BJ (cell line): ENCODE data around the gene SLC30A4. TPM values are rescaled to one million over a fixed set of nuclear protein-coding genes. Genes with fewer than 3 reads are reported as not detected.
"Not testable (repeated sequence)": the region's sequence is repeated elsewhere in the genome, so short reads cannot be mapped to it uniquely, and the experiment has no call there.

Experiments
- CTCF ChIA-PET: fragments of 350-600 bp; formaldehyde crosslinking; extraction: SDS; loops from one replicate; lab custom pipeline; 2021; ENCODE audit warnings: antibody characterized with exemption, inconsistent platforms; lab: Yijun Ruan, JAX
- POLR2A ChIA-PET: fragments of 300-600 bp; sonication (Branson Sonifier 250); formaldehyde crosslinking; extraction: SDS; loops from one replicate; lab custom pipeline; 2021; ENCODE audit warnings: antibody characterized with exemption; lab: Charles Lee
- DNase-seq: peaks from one replicate; pipeline ENCODE4 v3.0.0-alpha.2; 2011; ENCODE audit warnings: low read depth
- H3K27me3 ChIP-seq: 2 replicates; pipeline ENCODE4 v1.6.0; 2011; ENCODE audit warnings: low read length; ENCODE audit not compliant: control insufficient read depth, insufficient read depth
- H3K36me3 ChIP-seq: 2 replicates; pipeline ENCODE4 v1.5.1; 2011; ENCODE audit warnings: low read length; ENCODE audit not compliant: control insufficient read depth, insufficient read depth
- H3K4me3 ChIP-seq: 2 replicates; pipeline ENCODE4 v1.5.1; 2011; ENCODE audit warnings: low read depth, mild to moderate bottlenecking, control low read depth, low read length
- polyA plus RNA-seq: library from polyadenylated mRNA; depleted of rRNA; stranded (reverse); fragments of >200 nt; gene quantifications from 2 replicates; pipeline ENCODE4 v1.2.3, GENCODE V29; 2011
- TF ChIP-seq, protein P1 (sequence below): IDR thresholded peaks from 2 replicates; pipeline ENCODE4 v1.5.1; 2011; ENCODE audit warnings: low read depth, mild to moderate bottlenecking, control low read depth, inconsistent platforms, low read length, moderate library complexity; ENCODE audit not compliant: insufficient read depth

SLC30A4 gene
- polyA plus RNA-seq, 1 experiment, result 5.2 TPM

DNA sequence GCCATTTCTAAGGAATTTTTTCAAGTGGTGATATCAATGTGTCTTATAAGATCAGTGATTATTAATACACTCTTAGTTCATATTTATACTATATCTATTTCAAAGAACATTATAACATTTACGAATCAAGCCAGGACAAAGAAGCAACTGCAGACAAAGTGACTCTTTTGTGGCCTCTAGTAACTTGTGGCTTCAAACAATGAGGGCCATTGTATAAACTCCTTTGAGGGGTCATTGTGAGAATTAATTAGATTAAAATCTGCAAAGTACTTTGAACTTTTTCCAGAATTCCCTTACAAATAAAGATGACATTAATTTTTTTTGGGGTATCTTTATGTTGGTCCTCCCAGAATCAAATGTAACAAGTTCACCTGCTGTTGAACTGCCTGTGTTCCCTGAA is 12.3 kb upstream of the SLC30A4 start:
- H3K27me3 ChIP-seq, result no peaks in the 10 kb centered on the region
- DNase-seq, result no peak
- TF ChIP-seq, protein P1, sequence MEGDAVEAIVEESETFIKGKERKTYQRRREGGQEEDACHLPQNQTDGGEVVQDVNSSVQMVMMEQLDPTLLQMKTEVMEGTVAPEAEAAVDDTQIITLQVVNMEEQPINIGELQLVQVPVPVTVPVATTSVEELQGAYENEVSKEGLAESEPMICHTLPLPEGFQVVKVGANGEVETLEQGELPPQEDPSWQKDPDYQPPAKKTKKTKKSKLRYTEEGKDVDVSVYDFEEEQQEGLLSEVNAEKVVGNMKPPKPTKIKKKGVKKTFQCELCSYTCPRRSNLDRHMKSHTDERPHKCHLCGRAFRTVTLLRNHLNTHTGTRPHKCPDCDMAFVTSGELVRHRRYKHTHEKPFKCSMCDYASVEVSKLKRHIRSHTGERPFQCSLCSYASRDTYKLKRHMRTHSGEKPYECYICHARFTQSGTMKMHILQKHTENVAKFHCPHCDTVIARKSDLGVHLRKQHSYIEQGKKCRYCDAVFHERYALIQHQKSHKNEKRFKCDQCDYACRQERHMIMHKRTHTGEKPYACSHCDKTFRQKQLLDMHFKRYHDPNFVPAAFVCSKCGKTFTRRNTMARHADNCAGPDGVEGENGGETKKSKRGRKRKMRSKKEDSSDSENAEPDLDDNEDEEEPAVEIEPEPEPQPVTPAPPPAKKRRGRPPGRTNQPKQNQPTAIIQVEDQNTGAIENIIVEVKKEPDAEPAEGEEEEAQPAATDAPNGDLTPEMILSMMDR, result no peak
- H3K4me3 ChIP-seq, result no peak overlapping the region
- H3K36me3 ChIP-seq, result no peaks in the 10 kb centered on the region
- POLR2A ChIA-PET, result no interaction called here
- CTCF ChIA-PET, result no interaction called here

DNA sequence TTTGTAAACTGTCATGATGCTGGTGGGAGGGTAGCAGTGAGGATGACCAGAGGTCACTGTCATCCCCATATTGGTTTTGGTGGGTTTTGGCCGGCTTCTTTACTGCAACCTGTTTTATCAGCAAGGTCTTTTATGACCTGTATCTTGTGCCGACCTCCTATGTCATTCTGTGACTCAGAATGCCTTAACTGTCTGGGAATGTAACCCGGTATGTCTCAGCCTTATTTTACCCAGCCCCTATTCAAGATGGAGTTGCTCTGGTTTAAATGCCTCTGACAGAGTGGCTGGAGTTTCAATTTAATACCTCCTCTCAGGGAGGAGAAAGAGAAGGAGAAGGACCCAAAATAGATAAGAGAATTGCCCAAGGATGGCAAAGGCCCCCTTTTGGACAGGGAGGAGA is 10.3 kb upstream of the SLC30A4 start:
- H3K27me3 ChIP-seq, DNase-seq, POLR2A ChIA-PET, CTCF ChIA-PET, H3K36me3 ChIP-seq, H3K4me3 ChIP-seq: not testable (repeated sequence)

DNA sequence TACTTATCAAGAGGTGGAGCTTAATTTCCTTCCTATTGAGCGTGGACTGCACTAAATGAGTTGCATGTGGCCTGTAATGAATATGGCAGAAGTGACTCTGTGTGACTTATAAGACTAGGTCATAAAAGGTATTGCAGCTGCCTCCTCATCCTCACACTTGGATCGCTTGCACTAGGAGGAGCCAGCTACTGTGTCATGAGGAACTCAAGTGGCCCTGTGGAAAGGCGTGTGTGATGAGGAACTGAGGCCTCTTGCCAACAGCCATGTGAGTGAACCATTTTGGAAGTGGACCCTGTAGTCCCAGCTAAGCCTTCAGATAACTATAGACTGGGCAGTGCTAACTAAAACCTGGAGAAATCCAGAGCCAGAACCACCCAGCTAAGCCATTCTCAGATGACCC is 7.1 kb upstream of the SLC30A4 start:
- H3K27me3 ChIP-seq, result no peaks in the 10 kb centered on the region
- TF ChIP-seq, protein P1, result no peak
- ChIA-PET CTCF (no interaction called here), POLR2A (no interaction called here)
- DNase-seq, result no peak
- no peak overlapping the region for H3K4me3 ChIP-seq
- no peaks in the 10 kb centered on the region for H3K36me3 ChIP-seq

DNA sequence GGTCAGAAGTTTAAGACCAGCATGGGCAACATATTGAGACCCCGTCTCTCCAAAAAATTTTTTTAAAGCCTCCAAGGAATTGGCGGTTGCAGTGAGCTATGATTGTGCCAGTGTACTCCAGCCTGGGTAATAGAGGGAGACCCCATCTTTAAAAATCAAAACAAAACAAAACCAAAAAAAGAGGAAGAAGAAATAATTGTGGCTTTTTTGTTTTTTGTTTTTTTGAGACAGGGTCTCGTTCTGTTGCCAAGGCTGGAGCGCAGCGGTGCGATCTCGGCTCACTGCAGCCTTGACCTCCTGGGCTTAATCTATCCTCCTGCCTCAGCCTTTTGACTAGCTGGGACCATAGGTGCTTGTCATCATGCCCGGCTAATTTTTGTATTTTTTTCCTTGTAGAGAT is 4.5 kb upstream of the SLC30A4 start:
- H3K36me3 ChIP-seq, result no peaks in the 10 kb centered on the region
- TF ChIP-seq, protein P1, result no peak
- H3K27me3 ChIP-seq, result no peaks in the 10 kb centered on the region
- CTCF ChIA-PET, result interaction anchor here (0.6 kb wide), 1 partner anchor 98 kb away, joined by 3 read pairs; no protein-coding TSS in a partner anchor
- POLR2A ChIA-PET, result no interaction called here
- no peak overlapping the region for H3K4me3 ChIP-seq
- no peak for DNase-seq

DNA sequence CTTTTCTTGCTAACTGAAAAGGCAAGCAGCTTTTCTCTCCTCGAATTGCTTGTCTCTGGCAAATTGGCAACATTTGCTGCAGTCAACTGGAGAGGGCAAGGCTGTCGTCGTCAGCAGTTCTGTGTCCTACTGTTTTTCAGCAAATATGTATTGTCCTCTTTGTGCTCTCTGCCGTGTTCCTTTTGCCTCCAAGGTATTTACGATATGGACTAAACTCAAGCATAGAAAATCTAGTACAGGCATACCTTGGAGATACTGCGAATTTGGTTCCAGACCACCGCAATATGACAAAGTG is 558 bp upstream of the SLC30A4 start:
- no peaks in the 10 kb centered on the region for H3K36me3 ChIP-seq
- TF ChIP-seq, protein P1, result no peak
- no peak for DNase-seq
- ChIA-PET CTCF (interaction anchor here (1.2 to 1.5 kb wide), 2 partner anchors 64 to 91 kb away, joined by 3 read pairs; partner anchors contain the start of gene BLOC1S6), POLR2A (no interaction called here)
- no peaks in the 10 kb centered on the region for H3K27me3 ChIP-seq
- peak overlapping the region; percentile 71 for H3K4me3 ChIP-seq

DNA sequence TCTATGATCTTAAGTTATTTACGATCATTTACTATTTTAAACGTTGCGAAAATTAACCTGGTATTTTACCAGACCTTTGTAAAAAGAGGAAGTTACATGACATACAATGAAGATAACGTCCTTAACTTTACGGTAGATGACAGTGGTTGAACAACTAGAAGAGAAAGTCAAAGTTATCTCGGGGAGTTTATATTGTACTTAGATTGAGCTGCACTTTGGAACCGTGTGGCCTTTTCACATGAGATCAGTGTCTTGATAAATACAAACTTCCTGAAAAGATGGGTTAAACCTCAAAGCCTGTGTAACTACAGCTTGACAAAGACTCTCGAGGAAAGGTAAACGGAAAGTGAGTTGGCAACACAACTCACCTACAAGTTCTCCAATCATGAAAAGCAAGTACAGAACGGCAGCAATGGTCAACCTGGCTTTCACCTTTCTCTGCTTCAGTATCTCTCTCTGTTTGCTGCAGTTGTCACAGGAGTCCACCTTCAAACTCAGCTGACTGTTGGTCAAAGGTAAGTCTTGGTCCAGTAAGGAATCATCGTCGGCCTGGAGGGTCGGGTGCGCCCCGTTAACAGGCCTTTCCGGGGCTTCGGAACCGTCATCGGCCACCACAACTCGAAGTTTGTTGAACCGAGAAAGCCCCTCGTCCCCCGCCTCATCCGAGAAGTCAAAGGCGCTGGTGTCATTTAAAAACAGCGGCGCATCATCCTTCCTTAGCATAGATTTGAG is 793 bp downstream of the SLC30A4 start:
- no peak for DNase-seq
- ChIA-PET CTCF (interaction anchor here (0.7 to 0.8 kb wide), 2 partner anchors 15 to 92 kb away, joined by 3 to 4 read pairs; no protein-coding TSS in a partner anchor), POLR2A (no interaction called here)
- Histone ChIP-seq H3K36me3 (no peaks in the 10 kb centered on the region), H3K27me3 (no peaks in the 10 kb centered on the region), H3K4me3 (peak overlapping the region; percentile 71)
- TF ChIP-seq, protein P1, result no peak
